HL-60 (cell line): ENCODE results near the gene VDR.

Source experiments
- DNase-seq, 2 experiments: peaks; one replicate each; pipeline ENCODE4 v3.0.0-alpha.2; 2010 to 2020; ENCODE audit warnings: low read depth in 1 of 2, low spot score in 1 of 2
- H3K27ac ChIP-seq: fragments of 250-450 bp; sonication (Bioruptor Pico); replicated peaks from 2 replicates; pipeline ENCODE4 v1.5.1; 2020; ENCODE audit warnings: mild to moderate bottlenecking, moderate library complexity
- H3K27me3 ChIP-seq: fragments of 250-450 bp; sonication (Bioruptor Pico); 2 replicates; pipeline ENCODE4 v1.5.1; 2021; ENCODE audit warnings: mild to moderate bottlenecking, moderate library complexity; ENCODE audit not compliant: insufficient read depth, poor library complexity, severe bottlenecking
- H3K4me3 ChIP-seq: replicated peaks from 2 replicates; pipeline ENCODE4 v1.5.1; 2011; ENCODE audit warnings: mild to moderate bottlenecking, control low read depth, low read length; ENCODE audit not compliant: insufficient read depth
- GABPA ChIP-seq: IDR thresholded peaks from 2 replicates; pipeline ENCODE4 v1.6.1; 2012; ENCODE audit warnings: low read depth
- POLR2AphosphoS5 ChIP-seq: IDR thresholded peaks from 2 replicates; pipeline ENCODE4 v1.6.1; 2012; ENCODE audit warnings: low read depth
- REST ChIP-seq: IDR thresholded peaks from 2 replicates; pipeline ENCODE4 v1.6.1; 2012; ENCODE audit warnings: low read depth; ENCODE audit not compliant: insufficient replicate concordance
- SPI1 ChIP-seq: IDR thresholded peaks from 2 replicates; pipeline ENCODE4 v1.6.1; 2012; ENCODE audit warnings: low read depth, mild to moderate bottlenecking, borderline replicate concordance
- TF ChIP-seq, protein P1 (sequence below): IDR thresholded peaks from one replicate; pipeline ENCODE4 v1.5.1; 2011; ENCODE audit warnings: low read length, control low read depth, inconsistent platforms; ENCODE audit not compliant: insufficient read depth

Gene VDR

GRCh38 chr12:47912556-47912955 lies 7.8 kb upstream of the VDR start:
- Histone ChIP-seq H3K4me3 (no peak overlapping the region), H3K27me3 (no peaks in the 10 kb centered on the region), H3K27ac (no peak overlapping the region)
- TF ChIP-seq POLR2AphosphoS5: no peak
- TF ChIP-seq REST: no peak
- no peak for TF ChIP-seq SPI1
- TF ChIP-seq, protein P1, sequence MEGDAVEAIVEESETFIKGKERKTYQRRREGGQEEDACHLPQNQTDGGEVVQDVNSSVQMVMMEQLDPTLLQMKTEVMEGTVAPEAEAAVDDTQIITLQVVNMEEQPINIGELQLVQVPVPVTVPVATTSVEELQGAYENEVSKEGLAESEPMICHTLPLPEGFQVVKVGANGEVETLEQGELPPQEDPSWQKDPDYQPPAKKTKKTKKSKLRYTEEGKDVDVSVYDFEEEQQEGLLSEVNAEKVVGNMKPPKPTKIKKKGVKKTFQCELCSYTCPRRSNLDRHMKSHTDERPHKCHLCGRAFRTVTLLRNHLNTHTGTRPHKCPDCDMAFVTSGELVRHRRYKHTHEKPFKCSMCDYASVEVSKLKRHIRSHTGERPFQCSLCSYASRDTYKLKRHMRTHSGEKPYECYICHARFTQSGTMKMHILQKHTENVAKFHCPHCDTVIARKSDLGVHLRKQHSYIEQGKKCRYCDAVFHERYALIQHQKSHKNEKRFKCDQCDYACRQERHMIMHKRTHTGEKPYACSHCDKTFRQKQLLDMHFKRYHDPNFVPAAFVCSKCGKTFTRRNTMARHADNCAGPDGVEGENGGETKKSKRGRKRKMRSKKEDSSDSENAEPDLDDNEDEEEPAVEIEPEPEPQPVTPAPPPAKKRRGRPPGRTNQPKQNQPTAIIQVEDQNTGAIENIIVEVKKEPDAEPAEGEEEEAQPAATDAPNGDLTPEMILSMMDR: no peak
- no peak for TF ChIP-seq GABPA
- DNase-seq: no peak

DNA sequence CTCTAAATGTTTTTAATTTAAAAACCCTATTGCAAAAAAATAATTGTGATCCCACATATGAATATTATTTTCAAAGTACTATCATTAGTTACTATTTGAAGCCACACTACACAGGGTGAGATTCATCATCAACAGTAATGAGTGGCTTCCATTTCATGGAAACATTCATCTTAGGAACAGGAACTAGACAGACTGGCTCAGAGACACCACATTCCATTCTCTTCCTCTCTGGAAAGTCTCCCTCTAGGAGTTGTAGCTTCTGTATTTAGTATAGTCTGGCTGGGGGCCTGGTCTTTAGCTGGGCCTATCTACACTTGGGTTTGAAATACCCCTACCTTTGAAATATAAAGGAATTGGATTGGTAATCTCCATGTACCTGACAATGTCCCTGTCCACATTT lies 6.2 kb upstream of the VDR start:
- DNase-seq: no peak

DNA sequence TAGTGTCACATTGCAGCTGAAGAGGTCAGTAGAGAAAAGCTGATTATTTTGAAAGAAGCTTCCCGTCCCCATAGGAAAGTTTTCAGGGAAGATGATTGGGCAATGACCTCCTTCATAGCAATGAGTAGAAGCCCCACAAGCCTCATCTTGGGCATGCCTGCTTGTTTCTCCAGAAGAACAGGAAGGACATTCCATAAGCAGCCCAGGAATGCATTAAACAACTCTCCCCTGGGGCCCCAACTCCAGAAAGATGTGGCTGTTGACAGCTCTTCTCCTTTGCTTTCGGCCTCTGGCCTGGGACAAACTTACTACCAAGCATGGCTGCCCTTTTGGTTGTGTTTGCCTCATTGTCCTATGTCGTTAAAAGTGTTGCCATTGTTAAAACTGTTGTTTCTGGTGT lies 5.7 kb upstream of the VDR start:
- DNase-seq: no peak
- Histone ChIP-seq H3K4me3 (no peak overlapping the region), H3K27ac (no peak overlapping the region), H3K27me3 (peaks cover 7% of the 10 kb centered on the region)
- TF ChIP-seq REST (no peak), SPI1 (no peak), POLR2AphosphoS5 (no peak), GABPA (no peak)
- TF ChIP-seq, protein P1: no peak

More for the DNA sequence above, 6.2 kb upstream of the VDR start:
- TF ChIP-seq SPI1: no peak
- TF ChIP-seq REST: no peak
- TF ChIP-seq POLR2AphosphoS5: no peak
- TF ChIP-seq, protein P1: no peak
- no peak for TF ChIP-seq GABPA
- no peak overlapping the region for H3K4me3 ChIP-seq
- peaks cover 2% of the 10 kb centered on the region for H3K27me3 ChIP-seq
- no peak overlapping the region for H3K27ac ChIP-seq
